Germinal center (tissue), 1 donor: ENCODE results near the gene DSCAML1.

Experiments used
- DNase-seq: peaks from one replicate; pipeline ENCODE4 v3.0.0; 2012; ENCODE audit warnings: mixed read lengths, low spot score

The DSCAML1 gene

GRCh38 chr11:117610901-117611300 is 186.1 kb downstream of the DSCAML1 start:
- DNase-seq = no peak

- no peak for DNase-seq
Observed at GRCh38 chr11:117610045-117610444, 187.0 kb downstream of the DSCAML1 start.

- DNase-seq = no peak
Observed at GRCh38 chr11:117607449-117607848, 189.6 kb downstream of the DSCAML1 start.

- DNase-seq = no peak
Observed at GRCh38 chr11:117606790-117607189, 190.2 kb downstream of the DSCAML1 start.

- no peak for DNase-seq
Observed at GRCh38 chr11:117606211-117606610, 190.8 kb downstream of the DSCAML1 start.

- no peak for DNase-seq
Observed at GRCh38 chr11:117605331-117605730, 191.7 kb downstream of the DSCAML1 start.

- DNase-seq = no peak
Observed at GRCh38 chr11:117604336-117604995, 192.6 kb downstream of the DSCAML1 start.

- DNase-seq = no peak
Observed at GRCh38 chr11:117603932-117604331, 193.1 kb downstream of the DSCAML1 start.

- no peak for DNase-seq
Observed at GRCh38 chr11:117601006-117601708, 195.9 kb downstream of the DSCAML1 start.

- DNase-seq = no peak
Observed at GRCh38 chr11:117600234-117600783, 196.7 kb downstream of the DSCAML1 start.

GRCh38 chr11:117597071-117597470 is 199.9 kb downstream of the DSCAML1 start:
- no peak for DNase-seq

- DNase-seq = no peak
Observed at GRCh38 chr11:117595440-117595839, 201.6 kb downstream of the DSCAML1 start.

- no peak for DNase-seq
Observed at GRCh38 chr11:117594721-117595120, 202.3 kb downstream of the DSCAML1 start.

- DNase-seq = no peak
Observed at GRCh38 chr11:117593065-117593464, 204.0 kb downstream of the DSCAML1 start.

- no peak for DNase-seq
Observed at GRCh38 chr11:117591316-117592039, 205.5 kb downstream of the DSCAML1 start.

- no peak for DNase-seq
Observed at GRCh38 chr11:117589063-117589462, 208.0 kb downstream of the DSCAML1 start.

- DNase-seq = no peak
Observed at GRCh38 chr11:117588166-117588810, 208.7 kb downstream of the DSCAML1 start.

GRCh38 chr11:117587416-117587815 is 209.6 kb downstream of the DSCAML1 start:
- DNase-seq = no peak

- DNase-seq = no peak
Observed at GRCh38 chr11:117586392-117586791, 210.6 kb downstream of the DSCAML1 start.

- no peak for DNase-seq
Observed at GRCh38 chr11:117585631-117586030, 211.4 kb downstream of the DSCAML1 start.

- DNase-seq = no peak
Observed at GRCh38 chr11:117584056-117584830, 212.8 kb downstream of the DSCAML1 start.
